Measurements from ENCODE around the gene PRXL2C.
A peak's percentile ranks its signal among the peaks of the same experiment; 100 is the strongest.

Gene PRXL2C

GRCh38 chr9:96621618-96622017 is 33.5 kb downstream of the PRXL2C start:
- Histone ChIP-seq H3K36me3 (ENCODE audit: control insufficient read depth, insufficient read depth, low read length) (no peaks in the 10 kb centered on the region), H3K4me2 (ENCODE audit: low read length) (peak overlapping the region; percentile 34), H3K79me1 (ENCODE audit: low read length) (peaks cover 8% of the 10 kb centered on the region), H3K56ac (ENCODE audit: low read length) (peak overlapping the region; percentile 67), H3K27me3 (ENCODE audit: insufficient read depth, low read length, poor library complexity) (no peaks in the 10 kb centered on the region), H3K27ac (ENCODE audit: low read depth, low read length) (no peak overlapping the region), H3K4ac (ENCODE audit: low read depth, low read length) (peak overlapping the region; percentile 9), H3K18ac (ENCODE audit: low read length) (peak overlapping the region; percentile 97), H2AK5ac (ENCODE audit: low read length) (no peak overlapping the region), H3K4me1 (ENCODE audit: control insufficient read depth, low read depth, low read length) (peaks cover 7% of the 10 kb centered on the region), H3K4me3 (ENCODE audit: low read length) (no peak overlapping the region), H3K79me2 (ENCODE audit: control insufficient read depth, insufficient read depth, low read length) (peaks cover 21% of the 10 kb centered on the region), H2BK5ac (ENCODE audit: low read length) (peak overlapping the region; percentile 55), H4K8ac (ENCODE audit: low read depth, low read length) (no peak overlapping the region), H2BK120ac (ENCODE audit: low read depth, low read length) (no peak overlapping the region), H3K23ac (ENCODE audit: low read length) (no peak overlapping the region), H2BK15ac (replicated peaks; ENCODE audit: low read depth) (no peak overlapping the region), H3K9ac (ENCODE audit: low read length) (peak overlapping the region; percentile 58), H4K5ac (ENCODE audit: low read length) (peak overlapping the region; percentile 56)
- no CpG with 5 or more reads among the region's 4 CpGs for WGBS (ENCODE audit: extremely low coverage, insufficient coverage, low lambda C conversion rate)
- DNase-seq, result peak; percentile 52

- peak; percentile 87 for DNase-seq
- Histone ChIP-seq H3K4me1 (ENCODE audit: control insufficient read depth, low read depth, low read length) (peaks cover 7% of the 10 kb centered on the region), H3K36me3 (ENCODE audit: control insufficient read depth, insufficient read depth, low read length) (no peaks in the 10 kb centered on the region), H3K27ac (ENCODE audit: low read depth, low read length) (peak overlapping the region; percentile 89), H3K9ac (ENCODE audit: low read length) (peak overlapping the region; percentile 56), H4K8ac (ENCODE audit: low read depth, low read length) (peak overlapping the region; percentile 44), H3K27me3 (ENCODE audit: insufficient read depth, low read length, poor library complexity) (no peaks in the 10 kb centered on the region), H2BK15ac (replicated peaks; ENCODE audit: low read depth) (peak overlapping the region; percentile 23), H3K18ac (ENCODE audit: low read length) (peak overlapping the region; percentile 45), H2BK120ac (ENCODE audit: low read depth, low read length) (no peak overlapping the region), H3K79me1 (ENCODE audit: low read length) (peaks cover 8% of the 10 kb centered on the region), H3K79me2 (ENCODE audit: control insufficient read depth, insufficient read depth, low read length) (peaks cover 26% of the 10 kb centered on the region), H3K4me3 (ENCODE audit: low read length) (no peak overlapping the region), H2BK5ac (ENCODE audit: low read length) (no peak overlapping the region), H3K4ac (ENCODE audit: low read depth, low read length) (peak overlapping the region; percentile 59), H3K4me2 (ENCODE audit: low read length) (peak overlapping the region; percentile 44), H3K23ac (ENCODE audit: low read length) (no peak overlapping the region), H4K5ac (ENCODE audit: low read length) (no peak overlapping the region), H3K56ac (ENCODE audit: low read length) (peak overlapping the region; percentile 84), H2AK5ac (ENCODE audit: low read length) (no peak overlapping the region)
- WGBS (ENCODE audit: extremely low coverage, insufficient coverage, low lambda C conversion rate), result no CpG with 5 or more reads among the region's 7 CpGs
Observed at GRCh38 chr9:96620832-96621269, 34.3 kb downstream of the PRXL2C start.

- Histone ChIP-seq H3K23ac (ENCODE audit: low read length) (no peak overlapping the region), H4K5ac (ENCODE audit: low read length) (no peak overlapping the region), H2AK5ac (ENCODE audit: low read length) (no peak overlapping the region), H3K79me2 (ENCODE audit: control insufficient read depth, insufficient read depth, low read length) (peaks cover 32% of the 10 kb centered on the region), H3K36me3 (ENCODE audit: control insufficient read depth, insufficient read depth, low read length) (no peaks in the 10 kb centered on the region), H4K8ac (ENCODE audit: low read depth, low read length) (peak overlapping the region; percentile 81), H3K4me3 (ENCODE audit: low read length) (no peak overlapping the region), H3K56ac (ENCODE audit: low read length) (peak overlapping the region; percentile 84), H2BK120ac (ENCODE audit: low read depth, low read length) (peak overlapping the region; percentile 52), H3K79me1 (ENCODE audit: low read length) (peaks cover 10% of the 10 kb centered on the region), H3K27ac (ENCODE audit: low read depth, low read length) (peak overlapping the region; percentile 89), H3K4me2 (ENCODE audit: low read length) (peak overlapping the region; percentile 45), H3K18ac (ENCODE audit: low read length) (peak overlapping the region; percentile 76), H3K27me3 (ENCODE audit: insufficient read depth, low read length, poor library complexity) (no peaks in the 10 kb centered on the region), H2BK15ac (replicated peaks; ENCODE audit: low read depth) (no peak overlapping the region), H2BK5ac (ENCODE audit: low read length) (no peak overlapping the region), H3K9ac (ENCODE audit: low read length) (peak overlapping the region; percentile 14), H3K4me1 (ENCODE audit: control insufficient read depth, low read depth, low read length) (peaks cover 7% of the 10 kb centered on the region), H3K4ac (ENCODE audit: low read depth, low read length) (no peak overlapping the region)
- no CpG with 5 or more reads among the region's 11 CpGs for WGBS (ENCODE audit: extremely low coverage, insufficient coverage, low lambda C conversion rate)
- DNase-seq, result no peak
Observed at GRCh38 chr9:96620181-96620514, 35.0 kb downstream of the PRXL2C start.

- peak; percentile 97 for DNase-seq
- Histone ChIP-seq H2BK15ac (replicated peaks; ENCODE audit: low read depth) (peak within 1 kb of the TSS; percentile 23), H2BK120ac (ENCODE audit: low read depth, low read length) (peak within 1 kb of the TSS; percentile 52), H3K36me3 (ENCODE audit: control insufficient read depth, insufficient read depth, low read length) (no peaks in the 10 kb centered on the region), H3K4me2 (ENCODE audit: low read length) (peak within 1 kb of the TSS; percentile 94), H3K23ac (ENCODE audit: low read length) (peak within 1 kb of the TSS; percentile 89), H3K9ac (ENCODE audit: low read length) (peak within 1 kb of the TSS; percentile 79), H3K4ac (ENCODE audit: low read depth, low read length) (peak within 1 kb of the TSS; percentile 96), H3K79me1 (ENCODE audit: low read length) (peaks cover 10% of the 10 kb centered on the region), H3K56ac (ENCODE audit: low read length) (peak within 1 kb of the TSS; percentile 89), H3K79me2 (ENCODE audit: control insufficient read depth, insufficient read depth, low read length) (peaks cover 35% of the 10 kb centered on the region), H3K4me3 (ENCODE audit: low read length) (peak within 1 kb of the TSS; percentile 72), H3K27me3 (ENCODE audit: insufficient read depth, low read length, poor library complexity) (no peaks in the 10 kb centered on the region), H3K27ac (ENCODE audit: low read depth, low read length) (peak within 1 kb of the TSS; percentile 89), H4K5ac (ENCODE audit: low read length) (no peak within 1 kb of the TSS), H2BK5ac (ENCODE audit: low read length) (no peak within 1 kb of the TSS), H3K4me1 (ENCODE audit: control insufficient read depth, low read depth, low read length) (peaks cover 7% of the 10 kb centered on the region), H2AK5ac (ENCODE audit: low read length) (no peak within 1 kb of the TSS), H3K18ac (ENCODE audit: low read length) (peak within 1 kb of the TSS; percentile 99), H4K8ac (ENCODE audit: low read depth, low read length) (peak within 1 kb of the TSS; percentile 81)
- WGBS (ENCODE audit: extremely low coverage, insufficient coverage, low lambda C conversion rate), result no CpG with 5 or more reads among the region's 66 CpGs
Observed at GRCh38 chr9:96619491-96620180, 35.5 kb downstream of the PRXL2C start, which contains the start of gene CDC14B. CDC14B (minus strand) TSS chr9:96619843; CDS start chr9:96619378, 465 bp downstream.

GRCh38 chr9:96619124-96619465 is 36.0 kb downstream of the PRXL2C start:
- peak overlapping the region; percentile 57 for H3K27ac ChIP-seq (ENCODE audit: low read depth, low read length)
- peak overlapping the region; percentile 65 for H4K8ac ChIP-seq (ENCODE audit: low read depth, low read length)
- peak overlapping the region; percentile 96 for H3K4ac ChIP-seq (ENCODE audit: low read depth, low read length)
- no peak overlapping the region for H2BK120ac ChIP-seq (ENCODE audit: low read depth, low read length)
- no peak overlapping the region for H4K5ac ChIP-seq (ENCODE audit: low read length)
- peak overlapping the region; percentile 99 for H3K18ac ChIP-seq (ENCODE audit: low read length)
- no peaks in the 10 kb centered on the region for H3K27me3 ChIP-seq (ENCODE audit: insufficient read depth, low read length, poor library complexity)
- DNase-seq, result no peak
- peak overlapping the region; percentile 89 for H3K56ac ChIP-seq (ENCODE audit: low read length)
- H2BK15ac ChIP-seq (replicated peaks; ENCODE audit: low read depth), result no peak overlapping the region
- H3K23ac ChIP-seq (ENCODE audit: low read length), result peak overlapping the region; percentile 89
- no peak overlapping the region for H2BK5ac ChIP-seq (ENCODE audit: low read length)
- peaks cover 10% of the 10 kb centered on the region for H3K79me1 ChIP-seq (ENCODE audit: low read length)
- H3K79me2 ChIP-seq (ENCODE audit: control insufficient read depth, insufficient read depth, low read length), result peaks cover 37% of the 10 kb centered on the region
- no peaks in the 10 kb centered on the region for H3K36me3 ChIP-seq (ENCODE audit: control insufficient read depth, insufficient read depth, low read length)
- no peak overlapping the region for H2AK5ac ChIP-seq (ENCODE audit: low read length)
- H3K4me2 ChIP-seq (ENCODE audit: low read length), result peak overlapping the region; percentile 11
- peak overlapping the region; percentile 72 for H3K4me3 ChIP-seq (ENCODE audit: low read length)
- WGBS (ENCODE audit: extremely low coverage, insufficient coverage, low lambda C conversion rate), result no CpG with 5 or more reads among the region's 54 CpGs
- peaks cover 7% of the 10 kb centered on the region for H3K4me1 ChIP-seq (ENCODE audit: control insufficient read depth, low read depth, low read length)
- H3K9ac ChIP-seq (ENCODE audit: low read length), result peak overlapping the region; percentile 79
